Transverse colon (tissue), 4 donors: Measurements from ENCODE around the gene CD300C.
"Not testable (repeated sequence)": the region's sequence is repeated elsewhere in the genome, so short reads cannot be mapped to it uniquely, and the experiment has no call there.

Source experiments
- POLR2AphosphoS5 ChIP-seq, 3 donors: sonication (generic); formaldehyde crosslinking; IDR thresholded peaks; one replicate each; pipeline ENCODE4 v1.6.1; 2016; ENCODE audit warnings: antibody characterized with exemption in 3 of 3
- TF ChIP-seq, protein P1 (sequence below), 5 experiments: fragments of 200-600 bp in 3 of 5; fragments of 450-650 bp in 2 of 5; sonication (generic) in 3 of 5; IDR thresholded peaks; 1 replicate in 2 of 5; 2 replicates in 3 of 5; pipeline ENCODE4 v1.5.1; 2016 to 2017; ENCODE audit warnings: antibody characterized with exemption in 5 of 5, inconsistent platforms in 3 of 5, mild to moderate bottlenecking in 2 of 5, moderate library complexity in 1 of 5

DNA sequence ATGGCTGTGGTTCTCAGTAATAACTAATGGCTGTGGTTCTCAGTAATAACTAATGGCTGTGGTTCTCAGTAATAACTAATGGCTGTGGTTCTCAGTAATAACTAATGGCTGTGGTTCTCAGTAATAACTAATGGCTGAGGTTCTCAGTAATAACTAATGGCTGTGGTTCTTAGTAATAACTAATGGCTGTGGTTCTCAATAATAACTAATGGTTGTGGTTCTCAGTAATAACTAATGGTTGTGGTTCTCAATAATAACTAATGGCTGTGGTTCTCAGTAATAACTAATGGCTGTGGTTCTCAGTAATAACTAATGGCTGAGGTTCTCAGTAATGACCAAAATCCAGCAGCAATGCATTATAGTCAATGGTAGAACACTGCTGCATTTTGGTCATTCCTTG is 27.7 kb upstream of the CD300C start:
- TF ChIP-seq, protein P1, sequence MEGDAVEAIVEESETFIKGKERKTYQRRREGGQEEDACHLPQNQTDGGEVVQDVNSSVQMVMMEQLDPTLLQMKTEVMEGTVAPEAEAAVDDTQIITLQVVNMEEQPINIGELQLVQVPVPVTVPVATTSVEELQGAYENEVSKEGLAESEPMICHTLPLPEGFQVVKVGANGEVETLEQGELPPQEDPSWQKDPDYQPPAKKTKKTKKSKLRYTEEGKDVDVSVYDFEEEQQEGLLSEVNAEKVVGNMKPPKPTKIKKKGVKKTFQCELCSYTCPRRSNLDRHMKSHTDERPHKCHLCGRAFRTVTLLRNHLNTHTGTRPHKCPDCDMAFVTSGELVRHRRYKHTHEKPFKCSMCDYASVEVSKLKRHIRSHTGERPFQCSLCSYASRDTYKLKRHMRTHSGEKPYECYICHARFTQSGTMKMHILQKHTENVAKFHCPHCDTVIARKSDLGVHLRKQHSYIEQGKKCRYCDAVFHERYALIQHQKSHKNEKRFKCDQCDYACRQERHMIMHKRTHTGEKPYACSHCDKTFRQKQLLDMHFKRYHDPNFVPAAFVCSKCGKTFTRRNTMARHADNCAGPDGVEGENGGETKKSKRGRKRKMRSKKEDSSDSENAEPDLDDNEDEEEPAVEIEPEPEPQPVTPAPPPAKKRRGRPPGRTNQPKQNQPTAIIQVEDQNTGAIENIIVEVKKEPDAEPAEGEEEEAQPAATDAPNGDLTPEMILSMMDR (IDR thresholded peaks at IDR 0.05) = not testable (repeated sequence)
- TF ChIP-seq POLR2AphosphoS5 (IDR thresholded peaks at IDR 0.05) = not testable (repeated sequence)
